NCI-H1048 (cell line): Measurements from ENCODE around the gene INTS7.
A peak's percentile ranks its signal among the peaks of the same experiment; 100 is the strongest.

Source experiments
- DNase-seq: peaks from one replicate; lab custom pipeline; 2025; lab: John Stamatoyannopoulos, UW

INTS7 gene, protein sequence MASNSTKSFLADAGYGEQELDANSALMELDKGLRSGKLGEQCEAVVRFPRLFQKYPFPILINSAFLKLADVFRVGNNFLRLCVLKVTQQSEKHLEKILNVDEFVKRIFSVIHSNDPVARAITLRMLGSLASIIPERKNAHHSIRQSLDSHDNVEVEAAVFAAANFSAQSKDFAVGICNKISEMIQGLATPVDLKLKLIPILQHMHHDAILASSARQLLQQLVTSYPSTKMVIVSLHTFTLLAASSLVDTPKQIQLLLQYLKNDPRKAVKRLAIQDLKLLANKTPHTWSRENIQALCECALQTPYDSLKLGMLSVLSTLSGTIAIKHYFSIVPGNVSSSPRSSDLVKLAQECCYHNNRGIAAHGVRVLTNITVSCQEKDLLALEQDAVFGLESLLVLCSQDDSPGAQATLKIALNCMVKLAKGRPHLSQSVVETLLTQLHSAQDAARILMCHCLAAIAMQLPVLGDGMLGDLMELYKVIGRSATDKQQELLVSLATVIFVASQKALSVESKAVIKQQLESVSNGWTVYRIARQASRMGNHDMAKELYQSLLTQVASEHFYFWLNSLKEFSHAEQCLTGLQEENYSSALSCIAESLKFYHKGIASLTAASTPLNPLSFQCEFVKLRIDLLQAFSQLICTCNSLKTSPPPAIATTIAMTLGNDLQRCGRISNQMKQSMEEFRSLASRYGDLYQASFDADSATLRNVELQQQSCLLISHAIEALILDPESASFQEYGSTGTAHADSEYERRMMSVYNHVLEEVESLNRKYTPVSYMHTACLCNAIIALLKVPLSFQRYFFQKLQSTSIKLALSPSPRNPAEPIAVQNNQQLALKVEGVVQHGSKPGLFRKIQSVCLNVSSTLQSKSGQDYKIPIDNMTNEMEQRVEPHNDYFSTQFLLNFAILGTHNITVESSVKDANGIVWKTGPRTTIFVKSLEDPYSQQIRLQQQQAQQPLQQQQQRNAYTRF

DNA sequence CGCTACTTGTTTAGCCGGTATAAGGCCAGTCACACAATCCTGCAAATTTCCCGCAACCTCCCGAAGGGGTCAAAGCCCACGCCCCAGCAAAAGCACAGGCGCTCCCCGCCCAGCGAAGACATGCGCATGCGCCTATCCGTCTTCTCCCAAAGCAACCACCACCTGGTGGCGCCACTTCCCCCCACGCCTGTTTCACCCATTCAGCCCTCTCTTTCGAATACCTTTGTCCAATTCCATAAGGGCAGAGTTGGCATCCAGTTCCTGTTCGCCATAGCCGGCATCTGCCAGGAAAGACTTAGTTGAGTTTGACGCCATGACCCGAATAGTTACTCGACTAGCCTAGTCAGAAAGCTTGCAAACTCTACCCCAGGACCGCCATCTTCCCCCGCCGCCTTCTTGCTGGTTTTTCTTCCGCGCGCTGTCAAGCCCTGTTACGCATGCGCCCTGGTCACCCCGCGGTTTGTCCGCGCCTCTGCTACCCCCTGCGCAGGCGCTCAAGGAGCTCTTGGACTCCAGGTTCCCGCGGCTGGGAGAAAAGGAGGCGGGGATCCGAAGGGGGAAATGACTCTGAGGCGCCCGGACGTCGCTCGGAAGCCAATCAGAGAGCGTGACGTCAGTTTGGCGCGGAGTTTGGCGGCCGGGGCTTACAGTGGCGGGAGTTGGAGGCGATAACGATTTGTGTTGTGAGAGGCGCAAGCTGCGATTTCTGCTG, at the start of gene INTS7, which contains the start of gene DTL:
Gene INTS7 (minus strand): TSS at position 435 of the 712 bp plus-strand sequence. CDS start 120 bp downstream, at position 315.
Gene DTL (plus strand): TSS at position 626 of the 712 bp plus-strand sequence. CDS start 143 bp downstream, outside the sequence.
- peak; percentile 100 for DNase-seq

DNA sequence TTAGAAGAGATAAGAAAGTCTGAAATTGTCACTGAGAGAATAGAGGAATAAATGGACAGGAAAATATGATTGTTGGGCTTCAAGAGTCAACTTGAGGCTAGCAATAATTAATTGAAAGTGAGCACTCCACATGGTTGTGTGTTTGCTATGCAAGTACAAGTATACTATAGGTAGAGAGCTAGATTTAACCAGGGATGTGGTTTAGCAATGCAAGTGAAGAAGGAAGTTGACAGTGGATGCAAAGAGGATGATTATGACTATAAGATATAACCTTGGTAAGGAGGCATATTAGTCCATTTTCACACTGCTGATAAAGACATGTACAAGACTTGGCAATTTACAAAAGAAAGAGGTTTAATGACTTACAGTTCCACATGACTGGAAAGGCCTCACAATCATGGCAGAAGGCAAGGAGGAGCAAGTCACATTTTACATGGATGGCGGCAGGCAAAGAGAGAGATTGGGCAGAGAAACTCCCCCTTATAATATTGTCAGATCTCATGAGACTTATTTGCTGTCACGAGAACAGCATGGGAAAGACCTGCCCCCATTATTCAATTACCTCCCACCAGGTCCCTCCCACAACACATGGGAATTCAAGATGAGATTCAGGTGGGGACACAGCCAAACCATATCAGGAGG, 47.5 kb upstream of the INTS7 start:
- DNase-seq: no peak

DNA sequence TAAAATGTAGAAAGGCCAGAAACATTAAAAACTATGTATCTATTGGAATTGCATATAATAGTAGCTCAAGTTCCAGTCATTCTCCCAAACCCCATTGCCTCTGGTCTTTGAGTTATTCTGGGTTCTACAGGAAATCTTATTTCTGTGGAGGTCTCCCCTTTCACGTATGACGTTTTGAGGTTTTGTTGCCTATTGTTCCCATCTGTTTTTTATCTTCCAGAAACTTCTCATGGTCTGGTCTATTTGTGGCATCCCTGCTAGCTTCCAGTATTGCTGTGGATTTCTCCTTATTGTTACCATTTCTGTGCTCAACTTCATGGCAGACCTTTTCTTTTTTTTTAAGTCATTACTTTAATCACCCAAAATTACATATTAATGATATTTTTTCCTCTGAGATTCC, 43.5 kb upstream of the INTS7 start:
- no peak for DNase-seq

DNA sequence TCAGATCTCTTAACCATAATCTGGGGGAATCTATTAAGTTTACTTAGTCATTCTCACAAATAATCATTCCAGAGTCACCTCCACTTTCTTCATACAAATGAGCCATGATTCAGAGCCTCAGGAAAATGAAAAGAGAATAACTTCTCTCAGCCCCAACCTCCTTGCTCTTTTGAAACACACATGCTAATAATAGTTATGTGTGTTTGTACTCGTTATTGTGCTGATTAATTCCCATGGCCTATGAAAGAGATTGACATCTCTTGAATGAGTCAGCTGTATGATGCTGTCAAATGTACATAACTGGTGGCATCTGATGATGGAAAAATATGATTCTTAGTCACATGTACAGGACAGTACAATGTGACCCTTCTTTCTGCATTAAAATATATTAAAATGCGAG, 41.7 kb upstream of the INTS7 start:
- no peak for DNase-seq

DNA sequence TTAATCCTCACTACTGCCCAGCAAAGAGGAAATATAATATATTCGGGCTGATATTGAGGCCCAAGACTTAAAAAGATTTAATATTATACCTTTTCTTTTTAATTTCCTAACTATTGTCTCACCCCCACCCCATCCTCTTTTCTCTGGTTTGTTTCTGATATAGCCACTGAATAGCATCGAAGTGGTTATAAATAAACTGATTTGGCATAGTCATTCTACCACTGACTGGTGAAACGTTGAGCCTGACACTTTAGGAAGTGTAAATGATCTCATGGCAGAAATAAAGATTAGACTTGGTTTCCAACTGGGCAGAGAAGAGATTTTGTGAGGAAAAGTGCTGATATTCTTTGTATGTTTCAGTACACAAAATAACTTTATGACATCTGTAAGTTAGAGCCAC, 39.5 kb upstream of the INTS7 start:
- DNase-seq: no peak

DNA sequence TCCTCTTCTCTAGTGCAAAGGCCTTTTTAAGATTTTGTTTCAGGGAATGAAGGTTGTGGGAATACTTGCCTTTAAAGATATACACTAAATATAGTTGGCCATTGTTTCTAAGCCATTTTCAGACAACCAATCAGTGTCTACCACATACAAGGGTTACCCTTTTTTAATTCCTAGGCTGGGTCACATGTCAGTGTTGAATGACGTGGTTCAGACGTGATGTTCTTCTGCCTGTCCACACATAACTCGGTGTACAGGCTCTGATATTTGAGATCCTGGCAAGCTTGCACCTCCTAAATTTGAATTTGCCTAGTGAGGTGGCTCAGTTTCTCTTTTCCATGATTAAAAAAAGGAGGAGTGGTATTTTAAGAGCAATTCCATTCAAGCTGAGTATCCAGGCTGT, 39.0 kb upstream of the INTS7 start:
- no peak for DNase-seq

DNA sequence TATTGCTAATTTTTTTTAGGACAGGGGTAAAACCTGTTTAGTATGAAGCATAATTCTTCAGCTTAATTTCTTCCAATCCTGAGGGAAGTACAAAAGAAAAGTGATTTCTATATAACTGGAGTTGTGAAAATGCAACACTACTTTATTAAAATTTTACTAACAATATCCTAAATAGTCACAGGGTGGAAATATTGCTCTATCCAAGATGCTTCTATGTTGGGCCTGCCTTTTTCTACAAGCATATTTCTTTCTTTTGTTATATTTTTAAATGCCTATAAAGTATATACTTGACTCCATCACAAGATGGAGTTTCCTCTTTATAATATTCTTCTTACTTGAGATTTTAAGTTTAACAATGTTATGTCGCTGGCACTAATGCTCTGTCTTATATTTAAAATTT, 38.1 kb upstream of the INTS7 start:
- no peak for DNase-seq

DNA sequence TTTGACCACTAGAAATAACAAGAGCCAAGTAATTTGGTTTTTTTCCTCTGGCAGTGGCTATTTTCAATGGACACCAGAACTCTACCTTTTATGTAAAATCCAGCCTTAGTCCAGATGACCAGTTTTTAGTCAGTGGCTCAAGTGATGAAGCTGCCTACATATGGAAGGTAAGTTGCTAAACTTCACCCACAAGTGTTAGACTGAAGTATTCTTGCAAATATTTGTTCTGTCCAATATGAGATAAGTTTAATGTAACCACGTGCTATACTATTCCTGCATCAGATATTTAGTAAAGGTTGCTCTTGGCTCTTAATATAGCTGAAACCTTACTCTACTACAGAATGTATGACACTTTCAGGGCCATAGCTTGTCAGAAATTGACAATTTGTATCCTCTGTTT, 36.7 kb upstream of the INTS7 start:
- DNase-seq: no peak

DNA sequence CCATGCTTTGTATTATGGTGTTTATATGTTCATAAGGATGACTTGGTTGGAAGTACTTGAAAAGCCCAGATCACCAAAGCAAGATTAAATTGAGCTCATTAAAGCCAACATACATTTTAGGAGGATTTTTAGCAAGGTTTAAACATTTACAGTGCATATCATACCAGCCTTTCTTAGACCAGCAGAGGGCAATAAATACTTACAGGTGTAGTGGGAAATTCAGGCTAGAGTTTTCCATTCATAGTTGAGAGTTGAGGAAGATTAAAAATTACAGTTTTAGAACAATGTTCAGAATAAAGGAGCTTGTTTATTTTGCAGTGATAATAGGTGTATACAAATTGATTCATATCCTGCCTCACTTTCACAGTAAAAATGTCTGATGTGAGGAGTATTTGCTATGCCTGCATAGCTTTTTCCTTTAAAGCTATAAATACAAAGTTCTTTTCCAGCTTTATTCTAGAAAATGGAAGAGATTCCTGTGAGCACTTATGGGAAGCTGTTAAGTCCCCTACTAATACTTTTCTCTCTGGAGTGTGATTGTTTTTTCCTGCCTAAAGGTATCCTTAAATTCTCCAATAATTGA, 35.5 kb upstream of the INTS7 start:
- no peak for DNase-seq

DNA sequence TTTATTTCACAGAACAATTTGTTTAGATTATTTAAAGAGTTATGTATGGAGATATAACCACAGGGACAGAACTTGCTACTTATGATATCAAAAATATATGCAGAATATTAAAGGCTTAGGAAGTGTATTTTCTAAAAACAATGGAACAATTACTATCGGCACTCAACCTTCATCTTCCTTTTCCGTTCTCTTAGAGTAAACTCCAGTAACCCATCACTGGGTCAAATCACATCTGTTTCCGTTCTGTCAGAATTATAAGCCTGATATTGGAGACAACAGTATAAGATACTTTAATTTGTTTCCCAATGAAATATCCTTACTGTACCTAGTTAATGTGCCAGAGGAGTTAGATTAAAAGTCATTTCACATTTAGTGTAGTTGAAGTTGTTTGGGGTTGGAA, 32.4 kb upstream of the INTS7 start:
- no peak for DNase-seq

DNA sequence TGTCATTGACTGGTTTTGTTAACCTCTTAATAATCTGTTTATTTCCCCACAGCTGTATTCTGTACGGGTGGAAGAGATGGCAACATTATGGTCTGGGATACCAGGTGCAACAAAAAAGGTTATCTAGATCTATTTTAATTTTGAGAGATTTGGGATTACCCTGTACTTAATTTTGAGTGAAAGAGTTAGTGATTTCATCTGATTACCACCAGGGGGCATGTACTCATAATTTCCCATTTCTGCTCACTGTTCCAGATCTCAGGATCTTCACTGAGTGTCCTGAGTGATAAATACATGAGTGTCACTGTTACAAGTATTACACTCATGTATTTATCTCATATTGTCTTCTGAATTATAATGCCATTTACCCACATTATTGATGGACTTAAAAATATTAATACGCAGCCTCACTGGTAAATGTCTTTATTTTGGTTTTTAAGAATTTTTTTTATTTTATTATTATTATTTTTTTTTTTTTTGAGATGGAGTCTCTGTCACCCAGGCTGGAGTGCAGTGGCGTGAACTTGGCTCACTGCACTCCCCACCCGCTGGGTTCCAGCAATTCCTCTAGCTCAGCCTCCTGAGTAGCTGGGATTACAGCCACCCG, 27.6 kb upstream of the INTS7 start:
- no peak for DNase-seq

DNA sequence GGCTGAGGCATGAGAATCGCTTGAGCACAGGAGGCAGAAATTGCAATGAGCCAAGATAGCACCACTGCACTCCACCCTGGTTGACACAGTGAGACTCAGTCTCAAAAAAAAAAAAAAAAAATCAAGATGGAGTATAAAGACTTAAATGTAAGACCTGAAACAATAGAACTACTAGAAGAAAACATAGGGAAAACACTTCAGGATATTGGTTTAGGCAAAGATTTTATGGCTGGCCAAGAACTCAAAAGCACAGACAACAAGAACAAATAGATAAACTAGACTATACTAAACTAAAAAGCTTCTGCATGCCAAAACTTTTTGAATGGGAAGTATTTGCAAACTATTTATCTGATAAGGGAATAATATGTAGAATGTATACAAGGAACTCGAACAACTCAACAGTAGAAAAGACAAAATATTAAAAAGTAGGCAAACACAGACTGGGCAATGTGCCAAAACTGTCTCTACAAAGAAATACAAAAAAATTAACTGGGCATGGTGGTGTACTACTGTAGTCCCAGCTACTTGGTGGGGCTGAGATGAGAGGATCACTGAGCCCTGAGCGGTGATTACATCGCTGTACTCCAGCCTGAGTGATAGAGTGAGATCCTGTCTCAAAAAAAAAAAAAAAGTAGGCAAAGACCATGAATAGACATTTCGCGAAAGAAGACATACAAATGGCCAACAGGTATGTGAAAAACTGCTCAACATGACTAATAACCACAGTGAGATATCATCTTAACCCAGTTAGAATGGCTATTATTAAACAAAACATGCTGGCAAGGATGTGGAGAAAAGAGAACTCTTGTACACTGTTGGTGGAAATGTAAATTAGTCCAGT, 25.5 kb upstream of the INTS7 start:
- DNase-seq: no peak

DNA sequence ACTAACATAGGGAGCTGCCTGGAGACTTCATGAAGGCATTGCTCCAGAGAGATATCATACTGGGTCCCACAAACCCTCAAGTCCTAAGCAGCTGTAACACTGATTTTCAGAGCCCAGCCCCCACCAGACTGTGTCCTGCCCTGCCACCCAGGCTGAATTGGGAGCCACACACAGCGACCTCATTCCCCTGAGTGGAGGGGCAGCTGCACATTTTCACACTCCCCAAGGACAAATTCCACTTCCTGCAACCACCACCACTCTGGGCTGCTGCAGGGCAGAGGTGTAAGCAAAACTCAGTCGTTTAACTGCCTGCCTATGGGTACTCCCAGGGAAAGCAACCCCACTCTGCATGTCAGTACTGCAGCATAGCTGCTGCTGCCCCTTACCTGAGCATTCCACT, 20.0 kb upstream of the INTS7 start:
- no peak for DNase-seq

DNA sequence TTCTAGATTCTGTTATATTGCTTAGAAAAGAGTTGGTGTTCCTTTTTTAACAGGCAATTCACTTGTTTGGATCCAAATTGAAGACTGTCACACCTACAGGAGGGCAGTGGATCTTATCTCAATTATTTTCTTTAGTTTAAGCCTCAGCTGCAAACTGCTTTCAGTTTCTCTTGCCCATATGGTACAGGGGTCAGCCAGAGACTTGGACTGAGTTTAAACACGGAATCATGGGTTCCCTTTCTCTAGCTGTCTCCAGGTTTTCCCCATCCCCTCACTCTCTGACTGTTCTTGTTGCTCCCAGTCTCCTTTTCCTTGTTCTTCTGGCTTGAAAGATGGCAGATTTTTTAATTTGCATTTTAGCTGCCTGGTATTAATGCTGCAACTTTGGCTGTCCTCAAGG, 18.6 kb upstream of the INTS7 start:
- no peak for DNase-seq

DNA sequence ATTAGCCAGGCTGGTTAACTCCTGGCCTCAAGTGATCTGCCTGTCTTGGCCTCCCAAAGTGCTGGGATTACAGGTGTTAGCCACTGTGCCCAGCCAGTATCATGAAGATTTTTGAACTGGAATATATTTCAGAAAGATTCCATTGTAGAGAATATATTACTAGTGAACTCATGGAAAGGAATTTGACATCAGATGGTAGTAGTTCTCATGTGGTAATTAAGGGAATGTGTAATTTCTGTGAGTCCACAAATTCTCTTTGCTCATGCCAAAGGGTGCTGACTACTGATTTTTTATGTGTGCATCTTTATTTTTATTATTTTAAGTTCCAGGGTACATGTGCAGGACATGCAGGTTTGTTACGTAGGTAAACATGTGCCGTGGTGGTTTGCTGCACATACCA, 10.6 kb upstream of the INTS7 start:
- DNase-seq: no peak

DNA sequence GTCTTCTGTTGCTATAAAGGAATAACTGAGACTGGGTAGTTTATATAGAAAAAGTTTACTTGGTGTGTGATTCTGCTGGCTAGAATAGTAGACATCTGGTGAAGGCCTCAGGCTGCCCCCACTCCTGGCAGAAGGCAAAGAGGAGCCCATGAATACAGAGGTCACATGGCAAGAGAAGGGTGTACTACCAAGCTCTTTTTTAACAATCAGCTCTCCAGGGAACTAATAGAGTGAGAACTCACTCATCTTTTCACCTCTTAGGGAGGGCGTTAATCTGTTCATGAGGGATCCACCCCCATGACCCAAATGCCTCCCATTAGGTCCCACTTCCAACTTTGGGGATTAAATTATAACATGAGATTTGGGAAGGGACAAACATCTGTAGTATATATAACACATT, 9.5 kb upstream of the INTS7 start:
- no peak for DNase-seq

DNA sequence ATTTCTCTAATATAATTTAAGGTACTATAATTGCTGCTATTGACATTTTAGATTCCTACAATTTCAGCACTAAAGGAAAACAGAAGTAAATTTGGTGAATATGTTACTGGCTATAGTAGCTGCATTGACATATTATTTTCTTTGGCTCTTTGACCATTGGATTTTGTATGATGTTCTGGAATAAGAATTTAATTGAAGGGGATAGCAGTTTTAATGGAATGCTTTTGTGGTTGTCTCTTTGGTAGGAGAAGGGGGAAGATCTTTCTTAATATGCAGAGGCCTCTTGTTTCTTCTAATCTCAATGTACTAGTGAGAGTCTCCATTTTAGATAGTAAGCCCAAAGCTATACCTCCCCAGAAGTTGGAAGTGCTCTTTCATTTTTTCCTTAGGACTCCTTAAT, 7.1 kb upstream of the INTS7 start:
- DNase-seq: no peak

DNA sequence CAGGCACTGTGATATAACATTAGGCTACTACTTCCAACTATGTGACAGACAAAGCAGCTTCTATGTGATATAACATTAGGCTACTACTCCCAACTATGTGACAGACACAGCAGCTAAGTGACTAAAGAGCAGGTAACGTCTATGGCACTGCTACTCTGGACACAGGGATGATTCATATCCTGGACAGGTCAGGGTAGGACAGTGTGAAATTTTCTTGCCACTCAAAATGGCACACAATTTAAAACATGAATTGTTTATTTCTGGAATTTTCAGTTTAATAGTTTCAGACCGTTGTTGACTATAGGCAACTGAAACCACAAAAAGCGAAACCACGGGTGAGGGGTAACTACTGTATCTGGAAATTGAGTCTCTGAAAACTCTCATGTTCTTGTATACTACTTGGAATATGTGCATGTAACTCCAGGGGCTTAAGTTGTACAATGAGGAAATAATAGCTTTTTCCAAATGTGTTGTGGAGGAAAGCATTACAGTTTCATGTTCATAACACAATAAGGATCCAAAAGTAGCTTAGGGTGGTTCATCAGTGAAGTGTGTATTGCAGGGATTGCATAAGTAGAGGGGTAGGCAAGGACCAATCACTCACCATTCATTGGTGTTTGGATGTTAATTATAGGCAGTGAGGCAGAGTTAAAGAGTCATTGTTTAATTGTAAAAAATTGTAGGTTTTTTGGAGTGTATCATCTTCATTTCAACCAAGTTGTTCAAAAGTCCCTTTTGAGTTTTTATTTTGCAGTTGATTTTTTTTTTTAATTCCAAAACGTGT, 5.5 kb upstream of the INTS7 start:
- no peak for DNase-seq

DNA sequence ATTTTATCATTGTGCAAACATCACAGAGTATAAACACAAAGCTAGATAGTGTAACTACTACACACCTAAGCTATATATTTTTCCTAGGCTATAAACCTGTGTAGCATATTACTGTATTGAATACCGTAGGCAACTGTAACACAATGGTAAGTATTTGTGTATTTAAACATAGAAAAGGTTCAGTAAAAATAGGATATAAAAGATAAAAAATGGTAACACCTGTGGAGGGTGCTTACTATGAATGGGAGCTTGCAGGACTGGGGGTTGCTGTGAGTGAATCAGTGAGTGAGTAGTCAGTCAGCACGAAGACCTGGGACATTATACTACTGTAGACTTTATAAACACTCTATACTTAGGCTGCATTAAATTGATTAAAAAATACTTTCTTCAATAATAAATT, 4.3 kb upstream of the INTS7 start:
- DNase-seq: no peak
